GM12872 (cell line): ENCODE results near the gene MED12L.

Experiments
- CTCF ChIP-seq: IDR thresholded peaks from 3 replicates; pipeline ENCODE4 v1.5.1; 2011; ENCODE audit warnings: low read depth, mild to moderate bottlenecking, low read length, moderate library complexity; ENCODE audit not compliant: insufficient read depth

The MED12L gene

DNA sequence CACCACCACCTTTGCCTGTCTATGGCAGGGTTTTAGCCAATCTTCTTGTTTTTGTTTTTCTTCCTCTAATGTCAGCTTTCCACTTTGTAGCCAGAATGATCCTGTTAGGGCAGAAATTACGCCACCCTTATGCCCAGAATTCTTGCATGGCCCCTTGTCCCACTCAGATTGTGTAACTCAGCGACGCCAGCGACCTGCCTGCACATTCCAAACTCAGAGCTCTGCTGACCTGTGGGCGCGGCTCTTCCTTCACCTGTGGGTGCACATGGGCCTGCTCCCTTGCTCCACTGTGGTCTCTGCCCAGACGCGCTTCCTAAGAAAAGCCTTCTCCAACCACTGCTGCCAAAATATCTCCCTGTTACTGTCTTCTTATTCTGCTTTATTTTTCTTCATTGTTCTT is 45.0 kb downstream of the MED12L start:
- no peak for TF ChIP-seq CTCF

- TF ChIP-seq CTCF = no peak
These were observed 47.7 kb downstream of the MED12L start for GRCh38 chr3:151133175-151133574.

- TF ChIP-seq CTCF = no peak
These were observed 48.5 kb downstream of the MED12L start for GRCh38 chr3:151133917-151134450.

GRCh38 chr3:151135541-151136337 is 50.3 kb downstream of the MED12L start:
- no peak for TF ChIP-seq CTCF

DNA sequence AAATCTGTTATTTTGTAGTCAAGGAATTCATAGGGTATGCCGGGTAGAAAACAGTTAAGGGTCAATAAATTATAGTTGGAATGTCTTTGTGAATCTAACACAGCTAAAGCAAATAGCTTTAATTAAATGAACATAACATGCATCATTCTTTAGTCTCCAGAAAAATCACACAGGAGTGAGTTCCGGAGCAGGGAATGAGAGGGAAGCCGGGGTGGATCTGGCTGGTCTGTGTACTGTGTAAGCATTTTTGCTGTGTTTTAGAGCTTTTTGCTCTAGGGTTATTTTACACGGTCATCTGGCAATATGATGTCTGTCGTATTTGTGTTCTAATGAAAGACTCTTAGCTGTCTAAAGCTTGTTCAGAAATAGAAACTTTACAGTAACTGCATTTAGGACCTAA is 57.5 kb downstream of the MED12L start:
- TF ChIP-seq CTCF = no peak

GRCh38 chr3:151144016-151144415 is 58.6 kb downstream of the MED12L start:
- no peak for TF ChIP-seq CTCF

DNA sequence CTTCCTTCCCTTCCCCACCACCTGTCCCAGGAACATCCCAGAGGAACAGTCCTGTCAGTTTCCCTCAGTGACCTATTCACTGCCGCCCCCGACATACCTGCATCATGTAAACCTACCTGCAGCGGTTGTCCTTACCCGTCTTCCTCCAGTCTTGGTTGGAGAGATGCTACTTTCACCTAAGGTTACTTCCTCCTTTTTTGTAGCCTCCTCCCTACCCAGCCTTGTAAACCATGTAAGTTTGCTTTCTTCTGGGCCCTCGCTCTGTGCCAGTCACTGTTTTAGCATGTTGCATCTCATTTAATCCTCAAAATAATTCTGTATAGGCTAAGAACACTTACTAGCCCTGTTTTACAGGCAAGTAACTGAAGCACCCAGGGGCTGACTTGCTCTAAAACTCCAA is 59.3 kb downstream of the MED12L start:
- TF ChIP-seq CTCF = no peak
